ENCODE results near the gene MSI2.

The MSI2 gene

DNA sequence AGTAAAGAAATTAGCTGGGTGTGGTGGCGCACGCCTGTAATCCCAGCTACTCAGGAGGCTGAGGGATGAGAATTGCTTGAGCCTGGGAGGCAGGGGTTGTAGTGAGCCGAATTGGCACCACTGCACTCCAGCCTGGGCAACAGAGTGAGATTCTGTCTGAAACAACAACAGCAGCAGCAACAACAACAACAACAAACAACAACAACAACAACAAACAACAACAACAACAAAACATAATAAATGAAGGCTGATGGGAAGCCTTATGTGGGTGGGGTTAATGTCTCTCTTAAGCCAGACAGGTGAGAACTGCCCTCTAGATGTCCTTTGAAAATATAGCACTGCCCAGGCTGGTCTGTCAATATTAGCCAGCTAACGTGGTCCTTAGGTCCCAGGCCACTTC, 107.3 kb downstream of the MSI2 start:
- no peak overlapping the region for H3K4me3 ChIP-seq (ENCODE audit: low read depth, low read length)

DNA sequence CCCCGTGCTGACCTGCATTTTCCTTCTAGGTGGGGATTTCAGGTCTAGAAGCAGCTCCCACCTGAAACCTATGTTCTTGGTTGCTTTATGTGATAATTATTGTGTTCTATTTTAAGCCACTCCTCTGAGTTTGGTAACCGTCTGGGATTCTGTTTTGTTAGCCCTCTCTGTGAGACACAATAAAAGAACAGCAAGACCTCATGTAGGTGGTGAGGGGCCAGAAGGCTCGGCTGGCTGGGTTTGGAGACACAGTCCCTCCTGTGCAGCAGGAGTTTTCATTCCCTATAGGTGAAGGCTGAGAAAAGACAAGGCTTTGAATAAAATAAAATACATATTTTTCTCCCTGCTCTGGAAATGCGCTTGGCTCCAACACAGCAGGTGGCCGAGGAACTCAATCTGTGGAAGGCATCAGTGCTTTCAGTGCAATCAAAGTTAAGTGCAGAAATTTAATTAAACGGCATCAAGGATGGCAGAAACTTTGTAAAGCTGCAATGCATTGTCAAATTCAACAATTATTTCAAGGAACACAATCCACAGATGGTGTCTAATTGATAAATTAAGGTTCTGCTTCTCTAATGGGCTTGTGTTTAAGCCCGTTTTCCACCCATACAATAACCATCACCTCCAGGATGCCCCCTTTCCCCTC, 107.8 kb downstream of the MSI2 start:
- H3K4me3 ChIP-seq (ENCODE audit: low read depth, low read length) = no peak overlapping the region

DNA sequence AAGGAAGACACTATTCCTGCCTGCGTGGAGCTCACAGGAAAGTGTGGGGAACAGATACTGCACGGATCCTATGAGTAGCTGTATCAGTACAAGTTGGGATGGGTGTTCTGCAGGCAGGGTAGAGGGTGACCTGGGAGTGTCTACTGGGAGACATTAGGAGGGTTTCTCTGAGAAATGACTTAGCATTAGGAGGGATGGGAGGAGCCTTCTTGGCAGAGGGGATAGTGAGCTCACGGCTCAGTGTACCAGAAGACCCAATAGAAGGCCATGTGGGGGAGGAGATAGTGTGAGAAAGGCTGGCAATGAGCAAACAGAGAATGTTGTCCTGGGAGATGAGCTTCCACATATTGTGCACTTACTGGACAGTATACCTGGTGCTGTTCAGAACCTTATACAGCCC, 109.1 kb downstream of the MSI2 start:
- no peak overlapping the region for H3K4me3 ChIP-seq (ENCODE audit: low read depth, low read length)

DNA sequence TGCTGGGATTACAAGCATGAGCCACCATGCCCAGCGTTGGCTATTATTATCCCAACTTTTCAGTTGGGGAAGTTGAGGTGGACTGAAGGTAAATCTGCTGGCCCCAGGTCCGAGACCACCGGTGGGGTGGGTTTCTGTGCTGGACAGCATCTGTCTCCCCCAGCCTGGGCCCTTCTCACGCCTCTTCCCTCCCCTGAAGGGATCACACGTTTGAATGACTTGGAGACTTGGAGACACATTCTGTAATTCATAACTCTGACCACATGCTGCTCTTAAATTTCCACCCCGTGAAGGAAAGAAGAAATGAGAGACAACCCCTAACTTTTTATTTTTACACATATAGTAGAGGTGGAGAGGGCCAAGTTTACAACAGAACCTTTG, 109.8 kb downstream of the MSI2 start:
- no peak overlapping the region for H3K4me3 ChIP-seq (ENCODE audit: low read depth, low read length)

DNA sequence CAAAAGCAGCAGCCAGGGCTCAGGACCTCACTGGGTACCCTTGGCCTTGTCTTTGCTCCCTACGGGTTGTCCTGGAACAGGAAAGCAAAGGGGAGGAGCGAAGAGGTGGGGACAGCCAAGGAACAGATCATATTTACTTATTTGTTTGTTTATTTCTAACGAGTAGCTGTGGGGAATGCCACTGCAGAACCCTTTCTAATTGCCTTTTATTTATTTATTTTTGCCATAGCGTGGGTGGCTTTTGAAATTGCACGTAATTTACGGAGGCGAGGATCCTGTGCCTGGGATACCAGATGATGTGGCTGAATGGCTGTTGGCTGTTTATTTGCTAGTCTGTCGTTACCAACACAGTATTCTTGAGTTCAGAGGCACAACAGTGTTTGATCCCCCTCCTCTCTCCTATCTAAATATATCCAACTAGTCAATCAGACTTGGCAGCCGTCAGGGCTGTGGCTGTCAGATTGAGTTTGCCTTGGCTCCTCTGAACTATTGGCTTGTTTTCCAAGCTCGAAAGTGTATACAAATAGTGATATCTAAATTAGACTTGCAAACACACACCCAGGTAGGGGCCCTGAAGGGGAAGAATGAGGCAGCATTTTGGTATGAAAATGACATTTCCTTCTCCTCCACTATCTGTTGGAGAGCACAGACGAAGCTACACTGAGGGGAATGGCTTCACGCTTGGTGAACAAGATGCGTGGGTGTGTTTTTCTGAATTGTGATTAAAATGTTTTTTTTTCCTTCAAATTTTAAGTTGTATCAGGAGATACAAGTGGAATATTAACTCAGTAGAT, 110.4 kb downstream of the MSI2 start:
- no peak overlapping the region for H3K4me3 ChIP-seq (ENCODE audit: low read depth, low read length)

DNA sequence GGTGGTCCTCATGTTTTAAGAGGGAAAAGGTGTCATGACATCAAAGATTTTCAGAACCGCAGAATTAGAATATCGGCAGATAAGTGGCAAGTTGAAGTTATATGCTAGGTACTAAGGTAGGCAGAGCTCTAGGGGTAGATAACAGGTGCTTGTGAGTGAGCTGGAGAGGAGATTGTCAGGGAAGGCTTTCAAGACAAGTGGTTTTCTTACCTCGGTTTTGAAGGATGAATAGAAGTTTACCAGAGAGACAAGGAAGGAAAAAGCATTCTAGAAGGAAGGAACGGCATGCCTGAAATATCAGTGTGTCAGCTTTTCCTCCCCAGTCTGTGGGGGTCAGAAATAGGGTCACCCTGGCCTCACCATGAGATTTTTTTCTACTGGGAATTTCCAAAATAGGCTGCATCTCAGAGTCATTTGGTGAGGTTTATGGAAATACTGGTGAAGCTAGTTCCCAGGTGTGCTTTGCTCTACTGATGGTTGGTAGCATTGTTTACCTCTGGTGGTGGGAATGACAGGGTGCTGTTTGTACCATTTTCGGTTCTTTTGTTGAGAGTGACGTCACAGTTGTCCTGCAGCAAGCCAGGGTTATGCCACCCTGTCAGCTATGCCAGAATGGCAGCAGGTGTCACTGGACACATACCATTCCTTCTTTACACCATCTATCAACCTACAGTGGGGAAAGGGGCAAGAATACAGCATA, 112.5 kb downstream of the MSI2 start:
- no peak overlapping the region for H3K4me3 ChIP-seq (ENCODE audit: low read depth, low read length)

DNA sequence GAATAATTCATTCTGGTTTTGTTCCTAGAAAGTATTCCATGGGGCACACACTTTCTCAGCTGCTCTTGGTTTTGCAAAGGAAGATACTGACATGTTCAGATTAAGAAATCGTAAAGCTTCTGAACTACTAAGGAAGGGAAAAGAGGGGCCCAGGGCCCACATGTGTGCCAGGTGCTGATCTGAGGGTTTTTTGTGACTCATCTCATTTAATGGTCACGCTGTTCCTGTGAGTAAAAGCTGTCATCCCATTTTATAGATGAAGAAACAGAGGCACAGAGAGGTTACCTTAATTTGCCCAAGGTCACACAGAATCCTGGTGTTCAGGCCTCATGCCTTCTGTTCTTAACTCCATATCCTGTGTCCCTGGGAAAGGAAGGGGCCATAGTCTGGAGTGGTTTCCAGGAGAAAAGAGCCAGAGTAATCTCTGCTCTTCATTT, 113.2 kb downstream of the MSI2 start:
- H3K4me3 ChIP-seq (ENCODE audit: low read depth, low read length) = no peak overlapping the region

DNA sequence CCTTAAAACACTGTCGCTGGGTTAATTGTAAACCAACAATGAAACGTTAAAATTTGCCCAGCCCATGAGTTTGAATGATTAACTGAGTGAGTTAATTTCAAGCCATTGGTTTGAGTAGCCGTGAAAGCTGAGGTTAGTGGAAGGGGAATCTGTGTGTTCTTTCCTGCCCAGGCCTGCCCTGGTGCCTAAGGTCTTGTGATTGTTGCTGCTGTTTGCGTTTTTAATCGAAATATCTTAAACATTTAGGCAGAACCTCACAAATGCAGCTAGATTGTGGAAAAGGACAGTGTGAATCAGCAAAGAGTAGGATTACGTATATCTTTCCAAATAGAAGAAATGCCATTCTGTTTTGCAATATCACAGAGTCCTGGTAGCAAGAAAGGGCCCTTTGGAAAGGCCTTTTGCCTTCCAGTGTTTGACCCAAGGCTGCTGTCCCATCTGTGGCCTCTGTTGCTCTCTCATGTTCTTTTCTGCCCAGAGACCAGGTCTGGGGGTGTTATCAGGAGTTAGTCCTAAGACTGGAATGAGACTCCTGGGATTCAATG, 113.8 kb downstream of the MSI2 start:
- no peak overlapping the region for H3K4me3 ChIP-seq (ENCODE audit: low read depth, low read length)

DNA sequence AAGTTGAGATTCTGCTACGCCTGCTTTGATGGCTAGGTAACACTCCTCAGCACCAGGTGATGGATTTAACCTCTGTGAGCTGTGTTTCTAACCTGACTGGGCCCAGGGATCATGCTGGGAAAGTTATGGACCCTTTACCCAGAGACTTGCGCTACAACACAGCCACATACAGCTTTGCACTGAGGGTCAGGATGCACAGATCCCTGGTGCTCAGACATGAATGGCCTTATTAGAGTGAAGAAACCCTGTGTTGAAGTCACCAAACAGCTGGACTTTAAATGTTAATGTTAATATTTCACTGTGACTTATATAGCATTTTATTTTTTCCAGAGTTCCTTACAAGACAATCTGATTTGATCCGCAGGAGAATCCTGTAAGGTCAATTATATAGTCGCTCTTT, 114.3 kb downstream of the MSI2 start:
- no peak overlapping the region for H3K4me3 ChIP-seq (ENCODE audit: low read depth, low read length)

DNA sequence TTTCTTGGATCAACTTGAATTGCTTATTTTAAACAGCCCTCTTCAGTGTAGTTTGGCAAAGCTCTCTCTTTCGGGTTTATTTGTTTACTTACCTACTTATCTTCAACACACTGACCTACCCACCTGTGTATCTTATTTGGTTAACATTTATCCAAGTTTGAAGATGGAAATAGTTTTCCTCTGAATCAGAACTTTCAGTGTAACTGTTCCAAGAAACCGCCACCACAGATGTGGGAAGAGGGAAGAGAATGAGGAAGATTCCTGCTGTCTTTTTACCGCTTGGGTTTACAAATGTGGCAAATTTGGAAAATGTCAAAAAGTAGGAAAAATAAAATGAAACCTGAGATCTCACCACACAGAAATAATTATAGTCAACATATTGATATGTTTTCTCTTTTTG, 115.8 kb downstream of the MSI2 start:
- no peak overlapping the region for H3K4me3 ChIP-seq (ENCODE audit: low read depth, low read length)

DNA sequence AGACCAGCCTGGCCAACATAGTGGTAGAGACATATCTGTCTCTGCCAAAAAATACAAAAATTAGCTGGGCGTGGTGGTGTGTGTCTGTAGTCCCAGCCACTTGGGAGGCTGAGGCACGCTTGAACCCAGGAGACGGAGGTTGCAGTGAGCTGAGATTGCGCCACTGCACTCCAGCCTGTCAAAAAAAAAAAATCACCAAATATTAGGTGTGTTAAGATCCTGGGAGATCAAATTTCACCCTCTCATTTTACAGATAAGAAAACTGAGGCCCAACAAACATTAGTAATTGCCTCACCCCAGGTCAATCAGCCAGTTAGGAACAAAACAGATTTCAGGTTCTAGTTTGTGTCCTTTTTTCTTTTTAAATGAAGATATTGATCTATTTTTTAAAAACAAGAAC, 116.7 kb downstream of the MSI2 start:
- H3K4me3 ChIP-seq (ENCODE audit: low read depth, low read length) = no peak overlapping the region

DNA sequence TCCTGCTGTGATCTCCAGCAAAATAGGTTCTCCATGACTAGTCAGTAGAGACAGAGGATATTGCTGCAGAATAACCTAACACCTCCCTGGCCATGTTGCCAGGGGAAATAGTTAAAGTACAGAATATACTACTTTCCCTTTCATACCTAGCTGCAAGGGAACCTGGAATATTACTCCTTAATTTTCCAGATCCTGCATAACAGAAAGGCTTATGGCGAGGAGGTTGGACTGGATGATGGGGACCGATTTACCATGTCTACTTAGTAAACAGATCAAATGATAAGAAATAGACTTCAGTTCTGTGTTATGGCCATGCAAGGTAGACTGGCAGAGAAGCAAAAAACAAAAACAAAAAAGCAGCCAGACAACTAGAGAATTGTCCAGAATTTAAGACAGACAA, 117.4 kb downstream of the MSI2 start:
- no peak overlapping the region for H3K4me3 ChIP-seq (ENCODE audit: low read depth, low read length)

DNA sequence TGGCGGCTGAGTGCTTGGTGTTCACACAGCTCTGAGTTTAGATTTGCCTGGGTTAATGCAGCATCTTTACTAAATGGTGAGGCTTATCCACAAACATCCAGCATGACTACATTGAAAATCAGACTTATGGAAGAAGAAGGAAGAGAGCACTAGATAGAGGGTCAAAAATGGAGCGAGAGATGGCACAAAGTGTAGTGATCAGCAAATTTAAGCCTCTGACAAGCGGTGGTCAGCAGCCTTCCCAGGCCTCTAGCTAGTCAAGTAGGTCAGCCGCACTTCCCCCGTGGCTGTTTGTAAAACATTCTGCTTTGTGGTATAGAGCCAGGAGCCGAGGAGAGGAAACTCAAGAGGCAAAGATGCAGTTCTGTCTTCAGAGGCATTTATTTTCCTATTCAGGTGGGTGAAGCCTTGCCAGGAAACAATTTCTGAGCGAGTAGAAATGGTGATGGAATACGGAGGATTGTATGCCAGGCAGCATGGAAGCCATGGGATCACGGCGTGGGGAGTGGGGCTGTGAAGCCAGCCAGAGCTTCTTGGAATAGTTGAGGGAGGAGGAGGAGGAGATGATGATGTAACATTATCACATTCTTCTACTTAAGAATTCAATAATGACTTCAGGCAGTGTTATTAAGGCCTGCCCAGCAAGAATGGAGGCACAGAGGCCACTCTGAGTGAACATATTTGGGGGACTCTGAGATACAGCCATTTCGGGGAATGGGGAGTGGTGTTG, 118.9 kb downstream of the MSI2 start:
- no peak overlapping the region for H3K4me3 ChIP-seq (ENCODE audit: low read depth, low read length)

DNA sequence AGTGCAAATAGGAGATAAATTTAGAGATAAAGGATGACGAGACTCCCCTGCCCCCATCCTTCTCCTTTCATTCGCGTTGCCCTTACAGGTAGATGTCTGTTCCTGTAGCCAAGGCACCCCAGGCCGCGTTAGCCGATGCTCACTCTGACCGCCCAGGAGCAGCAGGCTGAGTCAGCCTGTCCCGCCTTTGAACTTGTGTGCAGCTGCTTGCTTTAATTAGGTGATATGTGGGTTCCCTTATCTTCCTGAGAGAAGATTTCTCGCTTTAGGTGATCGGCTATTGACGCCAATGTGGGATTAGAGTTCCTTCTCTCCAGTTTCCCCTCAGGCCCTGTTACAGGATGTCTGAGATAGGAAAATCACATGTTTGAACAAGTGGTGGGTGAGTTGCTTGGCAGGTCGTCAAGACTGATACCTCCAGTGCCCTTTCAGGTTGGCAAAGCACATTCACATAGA, 119.5 kb downstream of the MSI2 start:
- H3K4me3 ChIP-seq (ENCODE audit: low read depth, low read length) = no peak overlapping the region

DNA sequence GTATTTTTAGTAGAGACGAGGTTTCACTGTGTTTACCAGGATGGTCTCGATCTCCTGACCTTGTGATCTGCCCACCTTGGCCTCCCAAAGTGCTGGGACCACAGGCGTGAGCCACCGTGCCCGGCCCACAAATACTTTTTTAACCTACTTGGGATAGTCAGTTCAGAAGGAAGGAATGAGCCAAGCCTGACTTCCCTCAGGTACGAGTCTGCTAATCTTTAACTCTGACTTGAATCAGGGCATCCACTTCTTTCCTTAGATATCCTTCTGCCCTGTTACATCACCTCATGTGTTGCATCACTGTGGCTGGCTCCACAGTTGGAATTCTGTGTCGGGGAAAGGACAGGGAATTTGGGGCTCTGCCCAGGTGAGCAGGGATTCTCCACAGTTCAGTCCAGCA, 120.8 kb downstream of the MSI2 start:
- H3K4me3 ChIP-seq (ENCODE audit: low read depth, low read length) = no peak overlapping the region

DNA sequence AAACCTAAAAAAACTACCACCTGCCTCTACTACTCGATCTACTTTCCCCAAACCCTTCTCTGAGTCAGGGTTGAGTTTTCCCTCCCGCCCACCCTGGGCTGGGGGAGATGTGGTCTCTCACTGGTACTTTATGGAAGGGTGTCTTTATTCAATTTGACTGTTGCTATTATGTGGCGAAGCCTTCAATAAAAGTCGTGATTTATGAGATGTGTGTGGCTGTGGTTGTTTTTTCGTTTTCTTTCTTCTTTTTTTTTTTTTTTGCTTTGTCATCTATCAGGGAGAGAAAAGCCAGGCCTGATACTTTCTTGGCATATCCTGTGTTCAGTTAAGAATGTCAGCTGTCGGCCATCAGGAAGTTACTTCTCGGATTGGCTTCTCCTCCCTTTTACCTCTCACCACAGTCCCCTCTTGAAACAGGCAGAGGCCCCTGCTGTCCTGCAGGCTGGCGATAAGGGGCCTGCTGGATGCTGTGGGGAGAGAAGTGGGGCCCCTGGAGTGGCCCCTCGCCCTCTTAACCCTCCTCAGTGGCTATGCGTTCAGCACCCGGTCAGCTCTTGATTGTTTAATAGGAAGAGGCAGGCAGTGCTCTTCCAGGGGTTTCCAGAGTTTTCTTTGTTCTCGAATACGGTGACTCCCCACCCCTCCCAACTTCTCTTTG, 123.0 kb downstream of the MSI2 start:
- H3K4me3 ChIP-seq (ENCODE audit: low read depth, low read length) = no peak overlapping the region

DNA sequence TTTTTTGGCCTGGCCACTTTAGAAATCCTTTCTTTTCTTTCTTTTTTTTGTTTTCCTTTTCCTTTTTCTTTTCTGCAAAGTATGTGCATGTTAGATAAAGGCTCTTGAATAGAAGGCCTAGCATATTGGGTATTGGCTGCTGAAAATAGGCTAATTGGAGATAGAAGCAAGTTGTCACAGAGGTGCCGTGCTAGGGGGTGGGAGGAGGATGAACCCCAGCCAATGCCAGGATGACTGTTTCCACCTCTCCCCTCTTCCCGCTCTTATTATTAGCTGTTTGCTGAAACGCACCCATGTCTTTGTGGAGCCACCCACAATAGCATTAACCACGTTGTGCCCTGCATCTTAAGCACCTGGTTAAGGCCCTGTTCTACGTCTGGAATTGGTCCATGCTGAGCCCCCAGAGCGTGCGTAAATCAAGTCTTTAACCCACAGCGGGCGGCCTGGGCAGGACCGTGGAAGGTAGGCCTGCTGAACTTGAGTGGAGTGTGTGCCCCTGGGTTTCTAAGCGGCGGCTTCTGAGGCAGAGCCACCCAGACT, 123.6 kb downstream of the MSI2 start:
- H3K4me3 ChIP-seq (ENCODE audit: low read depth, low read length) = no peak overlapping the region

DNA sequence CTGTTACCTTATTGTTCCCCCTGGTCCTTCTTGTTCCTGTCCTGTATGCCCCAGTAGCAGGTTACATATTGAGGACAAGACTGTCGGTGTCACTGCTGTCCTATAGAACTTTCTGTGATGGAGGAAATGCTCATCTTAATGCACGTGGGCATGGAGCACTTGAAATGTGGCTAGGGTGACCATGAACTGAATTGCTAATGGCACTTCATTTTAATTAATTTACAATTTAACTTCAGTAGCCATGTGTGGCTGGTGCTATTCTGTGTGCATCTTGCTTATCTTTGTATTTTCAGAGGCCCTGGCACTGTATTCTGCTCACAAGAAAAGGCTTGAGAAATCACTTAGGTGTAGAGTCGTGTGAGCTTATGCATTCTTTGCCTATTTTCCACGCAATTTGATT, 125.2 kb downstream of the MSI2 start:
- H3K4me3 ChIP-seq (ENCODE audit: low read depth, low read length) = no peak overlapping the region

DNA sequence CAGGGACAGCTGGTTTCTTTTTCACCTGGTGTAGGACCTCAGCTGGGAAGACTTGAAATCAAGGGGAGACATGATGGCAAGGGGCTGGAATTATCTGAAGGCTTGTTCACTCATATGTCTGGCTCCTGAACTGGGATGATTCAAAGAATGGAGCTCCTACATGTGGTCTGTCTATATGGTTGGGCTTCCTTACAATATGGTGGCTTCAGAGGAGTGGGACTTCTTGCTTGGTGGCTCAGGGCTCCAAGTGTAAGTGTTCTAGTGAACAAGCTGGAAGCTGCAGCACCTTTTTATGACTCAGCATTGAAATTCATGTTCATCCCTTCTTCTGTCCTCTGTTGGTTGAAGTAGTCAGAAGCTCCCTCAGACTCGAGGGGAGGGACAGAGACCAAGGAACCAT, 127.9 kb downstream of the MSI2 start:
- H3K4me3 ChIP-seq (ENCODE audit: low read depth, low read length) = no peak overlapping the region

DNA sequence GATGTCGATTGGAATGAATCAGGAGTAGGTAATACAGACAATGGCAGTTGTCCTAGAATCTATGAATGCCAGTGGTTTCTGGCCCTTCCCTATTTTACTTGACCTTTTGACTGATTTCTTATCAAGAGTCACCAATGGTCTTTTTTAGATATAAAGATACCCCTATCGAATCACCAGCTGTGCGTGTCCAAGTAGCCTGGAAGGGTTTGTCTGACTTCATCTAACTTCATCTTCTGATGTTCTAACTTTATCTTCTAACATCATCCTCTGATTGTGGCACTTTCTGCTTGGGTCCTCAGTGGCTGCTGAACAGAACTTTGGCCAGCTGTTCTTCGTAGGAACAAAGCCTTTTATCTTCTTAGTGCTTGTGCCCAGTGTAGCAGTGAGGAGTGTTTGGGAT, 129.7 kb downstream of the MSI2 start:
- H3K4me3 ChIP-seq (ENCODE audit: low read depth, low read length) = no peak overlapping the region
